SU-DHL-6 (cell line): ENCODE data around the gene OR52E6.

ENCODE experiments used
- CTCF ChIP-seq: fragments of 200-600 bp; sonication (generic); IDR thresholded peaks from one replicate; pipeline ENCODE4 v1.5.1; 2017; ENCODE audit warnings: antibody characterized with exemption, mild to moderate bottlenecking, low read length, moderate library complexity; ENCODE audit not compliant: insufficient read depth, poor library complexity, severe bottlenecking
- EZH2phosphoT487 ChIP-seq: fragments of 200-600 bp; sonication (generic), shearing (Covaris generic); conservative IDR thresholded peaks from 2 replicates; pipeline ENCODE4 v1.6.1; 2018; ENCODE audit warnings: mild to moderate bottlenecking, antibody characterized with exemption, low read length, moderate library complexity, mixed read lengths

GRCh38 chr11:5803982-5804381 lies 37.7 kb downstream of the OR52E6 start:
- TF ChIP-seq CTCF (no peak), EZH2phosphoT487 (no peak)
